CD4-positive, alpha-beta T cell treated with Interleukin-10 for 1 hour (primary cell): ENCODE measurements around the gene ARHGAP31.
"Not testable (repeated sequence)": the region's sequence is repeated elsewhere in the genome, so short reads cannot be mapped to it uniquely, and the experiment has no call there.

Experiments used
- DNase-seq: peaks from one replicate; pipeline ENCODE4 v3.0.0-alpha.2; 2020

The ARHGAP31 gene, protein sequence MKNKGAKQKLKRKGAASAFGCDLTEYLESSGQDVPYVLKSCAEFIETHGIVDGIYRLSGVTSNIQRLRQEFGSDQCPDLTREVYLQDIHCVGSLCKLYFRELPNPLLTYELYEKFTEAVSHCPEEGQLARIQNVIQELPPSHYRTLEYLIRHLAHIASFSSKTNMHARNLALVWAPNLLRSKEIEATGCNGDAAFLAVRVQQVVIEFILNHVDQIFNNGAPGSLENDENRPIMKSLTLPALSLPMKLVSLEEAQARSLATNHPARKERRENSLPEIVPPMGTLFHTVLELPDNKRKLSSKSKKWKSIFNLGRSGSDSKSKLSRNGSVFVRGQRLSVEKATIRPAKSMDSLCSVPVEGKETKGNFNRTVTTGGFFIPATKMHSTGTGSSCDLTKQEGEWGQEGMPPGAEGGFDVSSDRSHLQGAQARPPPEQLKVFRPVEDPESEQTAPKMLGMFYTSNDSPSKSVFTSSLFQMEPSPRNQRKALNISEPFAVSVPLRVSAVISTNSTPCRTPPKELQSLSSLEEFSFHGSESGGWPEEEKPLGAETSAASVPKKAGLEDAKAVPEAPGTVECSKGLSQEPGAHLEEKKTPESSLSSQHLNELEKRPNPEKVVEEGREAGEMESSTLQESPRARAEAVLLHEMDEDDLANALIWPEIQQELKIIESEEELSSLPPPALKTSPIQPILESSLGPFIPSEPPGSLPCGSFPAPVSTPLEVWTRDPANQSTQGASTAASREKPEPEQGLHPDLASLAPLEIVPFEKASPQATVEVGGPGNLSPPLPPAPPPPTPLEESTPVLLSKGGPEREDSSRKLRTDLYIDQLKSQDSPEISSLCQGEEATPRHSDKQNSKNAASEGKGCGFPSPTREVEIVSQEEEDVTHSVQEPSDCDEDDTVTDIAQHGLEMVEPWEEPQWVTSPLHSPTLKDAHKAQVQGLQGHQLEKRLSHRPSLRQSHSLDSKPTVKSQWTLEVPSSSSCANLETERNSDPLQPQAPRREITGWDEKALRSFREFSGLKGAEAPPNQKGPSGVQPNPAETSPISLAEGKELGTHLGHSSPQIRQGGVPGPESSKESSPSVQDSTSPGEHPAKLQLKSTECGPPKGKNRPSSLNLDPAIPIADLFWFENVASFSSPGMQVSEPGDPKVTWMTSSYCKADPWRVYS (N-terminal part only)

DNA sequence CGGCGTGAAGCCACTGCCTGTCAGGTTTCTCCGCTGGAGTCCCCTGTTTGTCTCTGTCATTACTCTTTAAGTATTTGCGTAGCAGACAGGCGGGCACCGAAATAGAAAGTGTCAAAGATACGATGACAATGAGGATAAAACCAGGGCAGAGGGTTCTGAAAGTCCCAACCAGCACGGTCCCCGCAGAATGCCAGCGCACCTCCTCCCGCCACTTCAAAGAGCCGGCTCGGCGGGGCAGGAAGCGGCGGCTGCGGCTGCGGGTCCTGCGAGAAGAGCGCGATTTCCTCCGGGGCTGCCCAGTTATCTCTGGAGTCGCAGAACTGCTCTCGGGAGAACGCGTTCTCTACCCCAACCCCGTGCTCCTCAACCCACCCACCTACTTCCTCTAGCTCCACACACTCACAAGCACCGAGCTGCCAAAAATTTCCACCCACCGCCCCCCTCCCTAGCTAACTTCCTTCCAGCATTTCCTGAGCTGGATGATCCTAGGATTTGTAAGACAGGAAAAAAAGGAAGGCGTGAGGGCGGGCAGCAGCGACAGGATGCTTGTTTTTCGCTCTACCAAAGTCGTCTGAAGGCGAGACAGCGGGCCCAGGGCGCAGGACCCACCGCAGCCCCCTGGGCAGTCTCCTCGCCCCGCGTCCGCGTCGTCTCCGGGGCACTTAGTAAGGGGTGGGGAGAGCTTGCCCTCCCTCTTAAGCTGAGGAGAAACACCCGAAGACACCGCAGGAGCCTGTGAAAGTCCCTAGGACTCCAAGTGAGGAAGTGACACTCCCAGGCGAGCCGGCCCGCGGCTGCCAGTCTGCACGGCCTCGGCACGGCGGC lies at the start of gene ARHGAP31:
ARHGAP31 (plus strand) TSS at position 513 of the 825 bp plus-strand sequence. CDS start 522 bp downstream, outside the sequence.
- peak; percentile 91 for DNase-seq

DNA sequence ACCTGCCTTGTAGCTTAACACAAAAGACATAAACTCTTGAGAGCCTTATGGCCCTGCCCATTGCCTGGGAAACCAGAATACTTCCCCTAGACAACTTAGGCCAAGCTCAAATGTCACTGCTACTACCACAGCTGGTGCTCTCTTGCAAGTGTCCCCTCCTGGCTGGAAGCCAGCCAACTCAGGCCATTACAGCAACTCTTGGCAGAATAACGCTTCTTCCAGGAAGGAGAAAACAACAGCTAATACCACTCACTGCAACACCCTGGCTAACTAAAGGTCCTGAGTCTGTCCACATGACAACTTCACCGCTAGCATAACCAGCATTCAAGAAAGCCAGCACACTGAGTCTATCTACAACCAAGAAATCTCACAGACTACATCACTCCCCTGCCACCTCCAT lies 48.4 kb upstream of the ARHGAP31 start:
- no peak for DNase-seq

DNA sequence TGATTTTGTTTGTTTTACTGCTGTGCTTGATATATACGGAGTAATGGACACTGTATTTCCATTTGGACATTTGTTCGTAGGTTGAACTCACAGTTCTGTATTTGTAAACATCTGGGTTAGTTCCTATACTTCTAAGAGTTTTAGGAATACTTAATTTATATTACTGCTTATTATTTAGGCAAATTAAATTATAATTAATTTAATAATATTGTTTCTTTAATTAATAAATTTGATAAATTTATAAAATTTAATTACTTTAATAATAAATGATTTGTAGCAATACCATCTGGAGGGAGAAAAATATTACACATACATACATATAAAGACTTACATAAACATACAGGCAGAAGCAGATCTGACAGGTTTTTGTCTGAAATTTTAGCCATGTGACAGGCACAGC lies 39.0 kb upstream of the ARHGAP31 start:
- DNase-seq, result no peak

DNA sequence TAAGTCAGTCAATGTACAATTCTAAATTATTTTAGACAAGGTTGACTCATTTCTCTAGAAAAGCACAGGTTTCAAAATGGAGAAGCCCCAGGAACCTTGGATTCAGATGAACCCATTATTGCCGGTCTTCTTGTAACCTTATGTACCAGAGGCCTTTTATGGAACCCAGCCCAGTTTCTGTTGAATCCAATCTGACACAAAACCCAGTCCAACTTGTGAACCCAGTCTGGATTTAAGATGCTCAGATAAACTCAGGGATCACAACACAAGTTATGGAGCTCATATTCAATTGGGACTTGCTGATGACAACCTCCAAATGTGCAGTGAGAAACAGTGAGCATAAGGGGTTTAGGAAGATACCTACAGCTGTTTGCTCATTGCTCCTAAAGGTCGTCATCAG lies 37.1 kb upstream of the ARHGAP31 start:
- DNase-seq, result no peak

DNA sequence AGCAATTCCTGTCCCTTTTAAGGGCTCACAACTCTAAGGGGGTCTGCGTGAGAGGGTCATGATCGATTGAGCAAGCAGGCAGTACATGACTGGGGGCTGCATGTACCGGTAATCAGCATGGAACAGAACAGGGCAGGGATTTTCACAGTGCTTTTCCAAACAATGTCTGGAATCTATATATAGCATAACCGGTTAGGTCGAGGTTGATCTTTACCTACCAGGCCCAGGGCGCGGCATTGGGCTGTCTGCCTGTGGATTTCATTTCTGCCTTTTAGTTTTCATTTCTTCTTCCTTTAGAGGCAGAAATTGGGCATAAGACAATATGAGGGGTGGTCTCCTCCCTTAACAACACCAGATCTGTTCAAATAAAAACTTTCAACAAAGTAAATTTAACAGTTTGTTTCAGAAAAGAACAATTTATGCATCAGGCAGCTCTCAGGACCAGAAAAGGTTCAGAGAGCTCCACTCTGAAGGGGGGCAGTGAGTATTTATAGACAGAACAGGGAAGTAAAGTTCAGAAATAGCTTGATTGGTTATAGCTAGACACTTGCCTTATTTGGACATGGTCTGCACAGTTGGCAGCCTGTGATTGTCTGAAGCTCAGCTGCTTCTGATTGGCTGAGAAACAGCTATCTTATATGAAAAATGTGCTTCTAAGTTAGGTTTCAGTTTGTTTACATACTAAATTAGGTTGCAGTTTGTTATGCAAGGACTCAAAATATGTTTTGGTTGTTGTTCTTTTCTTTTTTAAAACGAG lies 36.4 kb upstream of the ARHGAP31 start:
- DNase-seq, result no peak

DNA sequence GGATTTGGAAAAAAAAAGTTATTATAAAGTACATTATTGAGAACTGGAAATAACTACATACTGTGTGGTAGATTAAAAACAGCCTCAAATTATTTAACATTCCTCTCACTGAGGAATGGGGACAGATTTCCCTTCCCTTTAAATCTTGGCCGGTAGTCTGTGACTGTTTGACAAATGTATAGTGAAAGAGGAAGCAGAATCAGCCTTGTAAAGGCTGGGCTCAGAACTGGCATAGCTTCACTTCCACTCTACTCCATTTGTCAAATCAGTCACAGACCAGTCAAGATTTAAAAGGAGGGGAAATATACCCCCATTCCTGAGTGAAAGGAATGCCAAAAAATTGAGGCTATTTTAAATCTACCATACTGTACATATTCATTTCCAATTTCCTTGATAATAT lies 35.3 kb upstream of the ARHGAP31 start:
- no peak for DNase-seq

DNA sequence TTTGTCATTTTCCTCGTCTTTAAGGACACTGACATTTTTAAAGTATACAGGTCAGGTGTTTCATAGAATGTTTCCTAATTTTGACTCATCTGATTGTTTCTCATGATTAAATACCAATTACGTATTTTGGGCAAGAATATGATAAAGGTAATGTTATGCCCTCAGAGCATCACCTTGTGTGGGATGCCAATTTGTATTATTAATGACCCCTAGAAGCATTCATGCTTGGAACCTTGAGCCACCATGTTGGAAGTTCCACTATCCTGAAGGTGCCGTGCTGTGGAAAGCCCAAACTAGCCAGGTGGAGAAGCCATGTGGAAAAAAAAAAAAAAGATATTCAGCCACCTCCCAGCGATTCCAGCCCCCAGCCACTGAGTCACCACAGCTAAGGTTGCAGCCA lies 34.4 kb upstream of the ARHGAP31 start:
- DNase-seq, result no peak

DNA sequence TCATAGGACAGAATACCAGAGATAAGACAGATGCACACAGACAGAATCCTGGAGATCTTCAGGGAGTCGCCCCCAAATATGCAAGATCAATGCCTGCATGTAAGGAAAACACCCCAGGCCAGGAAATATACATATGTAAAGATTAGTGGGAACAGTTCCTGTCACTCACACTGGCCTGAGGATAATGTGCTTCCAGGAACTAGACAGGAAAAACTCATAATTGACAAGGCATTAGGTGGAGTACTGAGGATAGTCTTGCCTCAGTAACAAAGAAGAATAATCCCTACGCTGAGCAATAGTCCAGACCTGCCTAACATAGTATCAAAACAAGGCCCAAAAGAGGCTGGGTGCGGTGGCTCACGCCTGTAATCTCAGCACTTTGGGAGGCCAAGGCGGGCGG lies 33.1 kb upstream of the ARHGAP31 start:
- no peak for DNase-seq

DNA sequence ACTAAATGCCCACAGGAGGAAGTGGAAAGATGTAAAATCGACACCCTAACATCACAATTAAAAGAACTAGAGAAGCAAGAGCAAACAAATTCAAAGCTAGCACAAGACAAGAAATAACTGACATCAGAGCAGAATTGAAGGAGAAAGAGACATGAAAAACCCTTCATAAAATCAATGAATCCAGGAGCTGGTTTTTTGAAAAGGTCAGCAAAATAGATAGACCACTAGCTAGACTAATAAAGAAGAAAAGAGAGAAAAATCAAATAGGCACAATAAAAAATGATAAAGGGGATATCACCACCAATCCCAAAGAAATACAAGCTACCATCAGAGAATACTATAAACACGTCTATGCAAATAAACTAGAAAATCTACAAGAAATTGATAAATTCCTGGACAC lies 24.0 kb upstream of the ARHGAP31 start:
- not testable (repeated sequence) for DNase-seq

DNA sequence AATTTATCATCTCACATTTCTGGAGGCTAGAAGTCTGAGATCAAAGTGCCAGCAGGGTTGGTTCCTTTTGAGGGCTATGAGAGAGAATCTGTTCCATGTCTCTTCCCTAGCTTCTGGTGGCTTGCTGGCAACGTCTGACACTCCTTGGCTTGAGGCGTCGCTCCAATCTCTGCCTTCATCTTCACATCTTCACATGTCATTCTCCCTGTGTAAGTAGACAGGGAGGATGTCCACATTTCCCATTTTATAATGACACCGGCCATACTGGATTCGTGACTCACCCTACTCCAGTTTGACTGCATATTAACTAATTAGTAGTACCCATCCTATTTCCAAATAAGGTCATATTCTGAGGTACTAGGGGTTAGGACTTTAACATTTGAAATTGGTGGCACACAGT lies 17.5 kb upstream of the ARHGAP31 start:
- DNase-seq, result no peak

DNA sequence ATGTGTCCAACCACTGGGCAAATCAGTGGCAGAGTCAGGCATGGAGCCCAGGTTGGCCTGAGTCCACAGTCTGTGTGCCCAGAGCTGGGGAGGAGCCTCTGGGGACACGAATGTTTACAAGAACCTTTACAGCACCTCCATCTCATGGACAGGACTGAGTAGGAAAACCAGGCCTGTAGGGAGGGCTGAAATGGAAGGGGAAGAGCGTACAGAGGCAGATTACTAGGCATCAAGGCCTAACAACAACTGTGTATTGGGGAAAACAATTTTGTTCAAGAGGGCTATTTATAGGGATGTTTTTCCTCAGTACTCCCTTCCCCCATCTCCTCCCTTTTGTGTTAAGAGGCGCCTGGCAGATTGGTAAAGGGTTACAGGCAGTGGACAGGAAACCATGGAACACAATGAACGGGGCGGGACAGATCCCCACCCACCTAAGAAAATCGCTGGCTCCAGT lies 15.1 kb upstream of the ARHGAP31 start:
- no peak for DNase-seq

DNA sequence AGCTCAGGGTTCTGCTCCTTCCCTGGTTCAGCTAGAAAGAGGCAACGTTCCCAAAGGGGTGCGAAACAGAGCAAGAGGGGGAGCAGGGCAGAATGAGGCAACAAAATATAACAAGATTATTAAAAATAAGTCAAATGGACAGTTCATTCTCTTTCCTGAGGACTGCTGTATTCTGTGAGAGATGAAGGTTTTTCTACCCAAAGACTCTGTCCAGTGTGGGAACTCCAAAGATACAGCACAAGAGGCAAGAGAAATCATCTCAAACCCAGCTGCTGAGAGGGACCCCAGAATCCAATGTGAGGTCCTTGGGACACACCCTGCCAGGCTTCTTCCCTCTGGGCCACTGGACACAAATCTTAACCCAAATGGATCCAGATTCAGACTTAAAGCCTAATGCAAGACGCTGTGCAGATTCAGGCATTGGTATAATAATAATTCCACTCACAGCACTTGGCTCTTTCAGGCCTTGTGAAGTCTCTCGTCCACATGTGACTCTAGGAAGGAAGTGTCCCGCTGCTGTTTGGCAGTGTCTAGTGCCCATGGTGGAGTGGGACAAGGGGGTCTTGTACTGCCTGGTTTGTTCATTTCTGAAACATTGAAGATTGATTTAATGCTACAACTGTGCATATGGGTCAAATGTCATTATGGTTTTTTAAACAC lies 14.5 kb upstream of the ARHGAP31 start:
- DNase-seq, result no peak

DNA sequence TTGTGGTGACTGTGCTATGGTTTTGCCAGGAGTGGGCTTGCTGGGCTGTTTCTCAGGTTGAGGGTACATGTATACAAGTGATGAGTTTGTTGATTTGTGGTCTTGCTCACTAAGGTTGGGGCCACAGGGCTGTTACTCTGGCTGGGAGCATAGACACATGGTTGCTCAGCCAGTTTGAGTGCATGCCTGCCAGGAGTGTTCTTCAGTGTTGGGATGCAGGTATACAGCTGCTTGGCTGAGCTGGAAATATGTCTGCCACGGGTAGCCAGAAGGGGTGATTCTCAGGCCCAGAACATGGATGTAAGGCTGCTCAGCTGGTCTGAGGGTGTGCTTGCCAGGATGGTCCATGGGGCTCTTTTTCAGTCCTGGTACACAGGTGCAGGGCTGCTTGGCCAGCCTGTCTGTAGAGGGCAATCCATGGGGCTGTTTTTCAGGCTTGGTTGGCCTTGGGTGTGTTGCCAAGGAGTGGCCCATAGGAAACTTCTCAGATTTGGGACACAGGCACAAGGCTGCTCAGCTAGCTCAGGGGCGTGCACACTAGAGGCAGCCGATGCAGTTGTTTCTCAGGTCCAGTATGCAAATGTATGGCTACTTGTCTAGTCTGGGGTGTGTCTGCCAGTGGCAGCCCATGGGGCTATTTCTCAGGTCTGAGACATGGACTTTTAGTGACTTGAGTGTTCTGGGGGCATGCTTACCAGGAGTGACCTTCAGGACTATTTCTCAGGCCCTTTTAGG lies 5.3 kb upstream of the ARHGAP31 start:
- no peak for DNase-seq

DNA sequence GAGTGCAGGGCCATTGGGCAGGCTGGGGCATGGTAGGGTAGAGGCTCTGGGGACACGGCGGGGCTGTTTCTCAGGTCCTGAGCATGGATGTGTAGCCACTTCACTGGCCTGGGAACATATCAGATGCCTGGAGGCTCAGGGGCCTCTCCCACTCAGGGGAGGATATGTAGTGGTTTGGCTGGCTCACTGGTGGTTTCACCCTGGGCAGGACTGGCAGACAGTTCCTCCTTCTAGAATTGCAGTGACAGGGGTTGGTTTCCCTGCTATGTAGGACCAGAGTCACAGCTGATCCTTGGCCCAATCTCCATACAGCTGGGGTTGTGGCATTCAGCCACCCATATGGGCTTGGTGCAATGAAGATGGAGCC lies 4.8 kb upstream of the ARHGAP31 start:
- no peak for DNase-seq

DNA sequence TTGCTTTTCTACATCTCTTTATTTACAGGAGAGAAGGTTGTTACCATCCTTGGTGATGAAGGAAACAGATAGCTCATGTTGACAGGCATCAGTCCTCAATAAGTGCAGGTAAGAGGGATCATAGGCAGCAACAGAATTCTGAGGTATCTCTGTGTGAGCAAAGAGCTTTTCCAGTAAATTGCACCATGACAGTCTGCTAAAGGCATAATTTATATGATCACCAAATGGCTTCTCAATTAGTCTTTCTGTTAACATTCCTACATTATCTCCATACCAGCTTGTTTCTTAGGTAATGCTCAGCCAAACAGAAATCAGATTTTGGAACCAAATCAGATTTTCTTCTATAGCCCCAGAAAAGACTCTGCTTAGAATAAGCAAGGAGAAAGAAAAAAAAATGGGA lies 3.6 kb upstream of the ARHGAP31 start:
- DNase-seq, result no peak

DNA sequence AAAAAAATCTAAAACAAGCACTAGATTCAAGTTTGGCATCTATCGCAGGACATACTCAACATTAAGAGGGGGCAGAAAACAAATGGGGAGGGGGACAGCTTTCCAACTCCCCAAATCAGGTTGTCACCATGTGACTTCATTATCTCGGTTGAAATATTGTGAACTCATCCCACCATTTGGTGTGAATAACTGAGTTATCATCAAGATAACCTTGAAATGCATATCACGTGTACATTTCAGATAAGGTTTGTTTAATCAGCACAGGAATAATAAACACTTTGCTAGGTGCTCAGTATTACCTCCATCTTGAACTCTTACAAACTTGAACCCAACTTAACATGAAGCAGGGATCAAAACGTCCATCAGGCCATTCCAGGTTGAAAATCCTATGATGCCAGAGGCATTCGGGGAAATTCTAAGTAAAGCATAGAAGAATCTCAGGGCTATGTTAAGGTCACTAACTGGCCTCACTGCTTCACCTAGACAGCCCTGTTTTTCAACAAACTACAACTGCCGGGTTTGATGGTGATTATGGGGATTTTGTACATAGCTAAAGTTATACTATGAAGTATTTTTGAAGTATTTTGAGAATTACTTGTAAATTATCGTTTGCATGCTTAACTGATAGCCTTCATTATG lies 3.0 kb upstream of the ARHGAP31 start:
- no peak for DNase-seq

DNA sequence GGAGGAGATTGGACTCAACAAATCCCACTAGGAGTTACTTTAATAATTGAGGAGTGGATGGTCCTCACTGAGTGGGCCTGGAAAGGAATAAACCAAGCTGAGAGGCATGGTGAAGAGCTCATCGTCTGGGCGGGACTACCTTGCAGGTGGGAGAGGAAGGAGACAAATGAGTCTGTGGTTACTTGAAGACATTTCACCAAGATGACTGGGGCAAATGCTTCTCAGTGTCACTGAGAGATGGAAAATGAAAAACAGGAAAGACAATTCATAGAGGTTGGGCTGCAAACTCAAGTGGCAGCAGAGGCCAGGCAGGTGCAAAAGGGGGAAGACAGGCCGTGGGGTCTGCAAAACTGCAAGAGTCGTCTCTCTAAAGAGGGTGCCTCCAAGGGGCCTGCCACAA lies 1.5 kb upstream of the ARHGAP31 start:
- DNase-seq, result no peak

DNA sequence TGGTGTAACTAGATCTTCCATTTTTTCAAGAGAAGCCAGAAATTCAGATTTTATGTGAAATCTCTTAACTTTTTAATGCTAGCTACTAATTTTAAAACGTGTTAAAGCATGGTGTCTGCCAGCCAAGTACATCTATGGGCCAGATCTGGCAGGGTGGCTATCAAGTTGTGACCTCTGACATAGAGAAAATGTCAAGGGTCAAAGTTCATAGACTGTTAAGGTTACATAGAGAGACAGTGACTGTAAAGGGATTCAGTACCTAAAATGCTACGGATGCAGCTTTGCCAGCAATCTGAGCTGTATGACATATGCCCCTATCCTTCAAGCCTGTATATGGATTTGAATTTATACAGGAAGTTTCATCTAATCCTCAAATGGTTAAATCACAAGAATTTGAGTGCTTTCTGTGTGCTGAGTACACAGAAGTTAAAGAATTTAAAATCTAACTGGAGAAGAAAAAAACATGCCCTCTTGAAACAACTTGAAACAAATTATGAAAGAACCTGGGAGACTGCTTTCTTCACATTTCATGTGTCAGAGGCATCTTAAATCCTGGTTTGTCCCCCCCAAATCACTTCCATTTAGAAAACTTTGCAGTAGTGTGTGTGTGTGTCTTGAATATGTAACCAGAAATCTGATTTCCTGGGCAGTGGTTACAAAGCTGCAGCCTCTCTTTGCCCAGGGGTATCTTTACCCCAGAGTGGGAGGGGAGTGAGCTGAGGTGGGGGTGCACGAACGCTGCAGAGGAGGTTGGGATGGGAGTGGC lies 895 bp upstream of the ARHGAP31 start:
- no peak for DNase-seq
